Lung (tissue), 12 donors: Measurements from ENCODE around the gene ITFG2. TPM values are rescaled to one million over a fixed set of nuclear protein-coding genes. Genes with fewer than 3 reads are reported as not detected.

Source experiments
- ATAC-seq: fragments of 200-7000 bp; cut with Tn5 transposase; one replicate; pipeline ENCODE4 v1.9.1; 2020; ENCODE audit warnings: moderate number of reproducible peaks; ENCODE audit not compliant: insufficient read depth, low FRiP score
- DNase-seq, 3 donors: peaks; one replicate each; pipeline ENCODE4 v3.0.0-alpha.2; 2013 to 2017
- H3K27ac ChIP-seq, 2 donors: one replicate each; pipeline ENCODE4 v1.5.1; 2013; ENCODE audit warnings: mild to moderate bottlenecking in 2 of 2, moderate library complexity in 2 of 2, control low read depth in 1 of 2, inconsistent platforms in 1 of 2, low read depth in 1 of 2, low read length in 1 of 2
- H3K27me3 ChIP-seq, 3 donors: one replicate each; pipeline ENCODE4 v1.5.1; 2013; ENCODE audit warnings: low read length in 2 of 3; ENCODE audit not compliant: control insufficient read depth in 3 of 3, insufficient read depth in 3 of 3
- H3K36me3 ChIP-seq, 4 donors: one replicate each; pipeline ENCODE4 v1.5.1; 2013; ENCODE audit warnings: low read length in 4 of 4, mild to moderate bottlenecking in 1 of 4, moderate library complexity in 1 of 4; ENCODE audit not compliant: control insufficient read depth in 4 of 4, insufficient read depth in 4 of 4
- H3K4me1 ChIP-seq, 5 donors: one replicate each; pipeline ENCODE4 v1.5.1; 2013; ENCODE audit warnings: low read length in 5 of 5, mild to moderate bottlenecking in 2 of 5, moderate library complexity in 1 of 5; ENCODE audit not compliant: control insufficient read depth in 5 of 5, insufficient read depth in 5 of 5
- H3K4me3 ChIP-seq: one replicate; pipeline ENCODE4 v1.5.1; 2013; ENCODE audit warnings: mild to moderate bottlenecking, control low read depth, moderate library complexity
- H3K9ac ChIP-seq, 2 donors: one replicate each; pipeline ENCODE4 v1.5.1; 2013; ENCODE audit warnings: low read length in 2 of 2, control low read depth in 1 of 2; ENCODE audit not compliant: insufficient read depth in 1 of 2
- H3K9me3 ChIP-seq, 4 donors: one replicate each; pipeline ENCODE4 v1.5.1; 2013; ENCODE audit warnings: low read length in 3 of 4, mild to moderate bottlenecking in 1 of 4, moderate library complexity in 1 of 4; ENCODE audit not compliant: control insufficient read depth in 4 of 4, insufficient read depth in 3 of 4
- CTCF ChIP-seq: IDR thresholded peaks from 2 replicates; pipeline ENCODE4 v1.5.1; 2012; ENCODE audit warnings: mild to moderate bottlenecking; ENCODE audit errors: control extremely low read depth, extremely low read depth
- WGBS, 2 donors: extraction: QIAGEN DNeasy Blood & Tissue Kit; methylation state at CpG; one replicate each; pipeline ENCODE4 v1.1.7; 2013; 5-methylcytosine and 5-hydroxymethylcytosine counted together
- polyA plus RNA-seq, 2 donors: library from polyadenylated mRNA; stranded (reverse); fragments of 200-250 nt; gene quantifications; one replicate each; pipeline ENCODE4 v1.2.1, GENCODE V29; 2013
- total RNA-seq, 2 donors: library from RNA; depleted of rRNA in 1 of 2; stranded (reverse); fragments of >200 nt in 1 of 2; gene quantifications; one replicate each; pipeline ENCODE4 v1.2.1, GENCODE V29; 2014 to 2021
- donor health status: control.
- donor health status: control.
- donor health status: Bipolar disorder and iron deficiency.
- donor health status: healthy.
- donor health status: DM: yes; HTN: yes; CAD: no.

The ITFG2 gene
- total and polyA plus RNA-seq, 4 donors: 22.6 to 43.0 (median 32.7) TPM

- H3K9ac ChIP-seq: no peak overlapping the region
- DNase-seq: no peak
- no peak overlapping the region for H3K27ac ChIP-seq
- no peaks in the 10 kb centered on the region for H3K27me3 ChIP-seq
- H3K4me3 ChIP-seq: no peak overlapping the region
- ATAC-seq: no peak
- no peaks in the 10 kb centered on the region for H3K9me3 ChIP-seq
- WGBS, 2 donors: 84 to 86% methylated on average over 8 to 9 of the region's 9 CpGs
- TF ChIP-seq CTCF: no peak
- H3K36me3 ChIP-seq: peaks cover 14 to 57% (median 42%) of the 10 kb centered on the region in 4 donors
- no peaks in the 10 kb centered on the region for H3K4me1 ChIP-seq
These were observed 8.0 kb downstream of the ITFG2 start for GRCh38 chr12:2820432-2820831.

DNA sequence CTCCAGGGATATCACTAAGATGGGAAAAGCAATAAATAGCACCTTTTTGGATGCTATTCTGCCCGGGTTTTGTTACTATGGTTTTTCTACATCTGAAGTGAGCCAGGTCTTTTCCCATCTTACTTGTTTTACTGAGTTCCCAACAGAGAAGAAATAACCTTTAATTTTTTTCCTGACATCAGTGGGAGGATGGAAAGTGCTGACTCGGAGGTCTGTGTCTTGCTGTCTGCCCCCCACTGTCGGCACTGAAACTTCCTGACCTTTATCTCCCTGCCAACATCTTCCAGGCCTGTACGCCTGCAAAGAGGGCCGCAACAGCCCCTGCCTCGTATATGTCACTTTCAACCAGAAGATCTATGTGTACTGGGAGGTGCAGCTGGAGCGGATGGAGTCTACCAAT is 11.0 kb downstream of the ITFG2 start:
- TF ChIP-seq CTCF: no peak
- DNase-seq (no peak), ATAC-seq (no peak)
- WGBS, 2 donors: 89% methylated on average over 7 of the region's 7 CpGs
- H3K27ac ChIP-seq: no peak overlapping the region
- H3K4me1 ChIP-seq: no peaks in the 10 kb centered on the region
- H3K9me3 ChIP-seq: no peaks in the 10 kb centered on the region
- peaks cover 23 to 75% (median 51%) of the 10 kb centered on the region in 4 donors for H3K36me3 ChIP-seq
- no peak overlapping the region for H3K9ac ChIP-seq
- no peak overlapping the region for H3K4me3 ChIP-seq
- no peaks in the 10 kb centered on the region for H3K27me3 ChIP-seq

GRCh38 chr12:2824541-2824940 is 12.1 kb downstream of the ITFG2 start:
- Histone ChIP-seq H3K9me3 (no peaks in the 10 kb centered on the region), H3K36me3 (peaks cover 23 to 71% (median 54%) of the 10 kb centered on the region in 4 donors), H3K27ac (no peak overlapping the region), H3K9ac (no peak overlapping the region), H3K4me1 (no peaks in the 10 kb centered on the region), H3K4me3 (no peak overlapping the region), H3K27me3 (no peaks in the 10 kb centered on the region)
- no peak for TF ChIP-seq CTCF
- ATAC-seq: no peak
- no peak for DNase-seq
- WGBS, 2 donors: 88 to 91% methylated on average over 6 of the region's 6 CpGs

DNA sequence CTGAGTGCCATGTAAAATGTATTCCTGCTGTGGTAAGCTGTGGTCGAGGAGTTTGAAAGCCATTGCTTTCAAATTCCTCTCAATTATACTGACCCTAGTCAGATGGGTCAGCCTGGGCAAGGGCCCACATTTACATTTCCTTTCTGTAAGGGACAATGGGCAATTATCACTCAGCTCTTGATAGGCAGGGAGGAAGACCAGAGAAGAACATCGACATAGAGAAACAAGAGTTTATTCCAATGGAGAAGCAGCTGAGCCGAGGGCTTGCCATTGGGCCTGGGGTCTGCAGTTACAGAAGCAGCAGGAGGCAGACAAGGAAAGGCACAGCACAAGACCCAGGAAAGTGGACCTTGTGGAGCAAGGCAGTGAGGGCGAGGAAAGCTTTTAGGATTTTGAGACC is 12.7 kb downstream of the ITFG2 start:
- peaks cover 23 to 67% (median 52%) of the 10 kb centered on the region in 4 donors for H3K36me3 ChIP-seq
- ATAC-seq: no peak
- WGBS, 2 donors: 83 to 87% methylated on average over 4 of the region's 4 CpGs

More for the DNA sequence above, 12.7 kb downstream of the ITFG2 start:
- Histone ChIP-seq H3K4me1 (no peaks in the 10 kb centered on the region), H3K9me3 (no peaks in the 10 kb centered on the region), H3K27me3 (no peaks in the 10 kb centered on the region), H3K4me3 (no peak overlapping the region), H3K27ac (no peak overlapping the region), H3K9ac (no peak overlapping the region)
- DNase-seq: no peak
- no peak for TF ChIP-seq CTCF
